ENCODE measurements around the gene AP1S1.
"Not testable (repeated sequence)": the region's sequence is repeated elsewhere in the genome, so short reads cannot be mapped to it uniquely, and the experiment has no call there.

AP1S1 gene

DNA sequence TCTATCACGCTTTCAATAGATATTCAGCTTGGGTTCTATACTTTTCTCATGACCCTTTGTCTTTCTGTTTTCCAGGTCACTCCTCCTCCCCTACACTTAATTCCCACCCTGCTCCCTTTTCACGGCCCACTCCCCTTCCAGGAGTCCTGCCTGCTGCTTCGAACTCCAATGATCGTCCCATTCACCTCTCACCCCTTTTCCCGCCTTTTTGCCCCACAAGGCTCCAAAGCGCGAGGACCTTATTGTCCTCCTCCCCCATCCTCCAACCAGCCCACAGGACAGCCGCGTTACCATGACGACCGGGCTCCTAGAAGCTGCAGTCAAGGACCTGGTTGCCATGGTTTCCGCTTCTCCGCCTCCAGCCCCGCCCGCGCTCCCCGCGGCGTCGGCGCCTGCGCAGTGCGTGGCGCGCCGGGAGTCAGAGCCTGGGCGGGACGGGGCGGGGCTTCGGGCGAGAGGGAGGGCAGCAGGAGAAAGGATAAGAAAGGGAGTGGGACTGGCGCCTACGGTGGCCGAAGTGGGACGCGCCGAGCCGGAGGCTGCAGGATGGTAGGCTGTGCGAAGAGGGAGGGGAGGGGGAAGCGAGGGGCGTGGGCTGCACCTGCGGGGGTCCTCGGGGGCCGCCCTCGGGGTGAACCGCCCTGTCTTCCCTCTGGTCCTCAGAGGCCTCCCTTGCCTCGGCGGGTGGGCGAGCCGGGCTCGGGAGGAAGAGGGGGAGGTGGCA, at the start of gene AP1S1:
AP1S1 (plus strand) TSS at position 508 of the 724 bp plus-strand sequence; CDS start at position 547, 39 bp downstream.
- peak within 1 kb of the TSS; percentile 82 for H3K4me3 Mint-ChIP-seq
- peak within 1 kb of the TSS; percentile 80 for H3K27ac Mint-ChIP-seq
- H3K36me3 Mint-ChIP-seq (ENCODE audit: low read depth), result peaks cover 26% of the 10 kb centered on the region
- DNase-seq, result peak; percentile 95
- peaks cover 11% of the 10 kb centered on the region for H3K4me1 Mint-ChIP-seq (ENCODE audit: low read depth)
- H3K9me3 Mint-ChIP-seq, result peaks cover 3% of the 10 kb centered on the region
- peaks cover 5% of the 10 kb centered on the region for H3K27me3 Mint-ChIP-seq

DNA sequence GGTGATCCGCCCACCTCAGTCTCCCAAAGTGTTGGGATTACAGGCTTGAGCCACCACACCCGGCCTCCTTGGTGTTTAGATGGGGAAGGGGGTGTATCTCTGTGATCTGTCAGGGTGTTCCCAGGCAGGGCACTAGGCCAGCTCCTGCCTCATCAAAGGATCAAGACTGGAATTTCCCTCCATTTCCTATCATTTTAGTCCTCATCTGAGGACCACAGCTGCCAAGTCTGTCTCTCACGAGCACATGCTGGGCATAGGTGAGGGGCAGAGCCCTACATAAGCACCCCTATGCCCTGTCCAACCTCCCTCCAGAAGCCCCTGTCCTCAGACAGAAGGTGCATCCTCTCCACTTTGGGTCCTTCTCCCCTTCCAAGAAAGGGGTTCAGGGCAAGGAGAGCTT, 49.5 kb upstream of the AP1S1 start:
- no peaks in the 10 kb centered on the region for H3K9me3 Mint-ChIP-seq
- H3K27ac Mint-ChIP-seq, result no peak overlapping the region
- H3K4me1 Mint-ChIP-seq (ENCODE audit: low read depth), result peaks cover 11% of the 10 kb centered on the region
- no peaks in the 10 kb centered on the region for H3K36me3 Mint-ChIP-seq (ENCODE audit: low read depth)
- peaks cover 45% of the 10 kb centered on the region for H3K27me3 Mint-ChIP-seq
- H3K4me3 Mint-ChIP-seq, result no peak overlapping the region
- no peak for DNase-seq

DNA sequence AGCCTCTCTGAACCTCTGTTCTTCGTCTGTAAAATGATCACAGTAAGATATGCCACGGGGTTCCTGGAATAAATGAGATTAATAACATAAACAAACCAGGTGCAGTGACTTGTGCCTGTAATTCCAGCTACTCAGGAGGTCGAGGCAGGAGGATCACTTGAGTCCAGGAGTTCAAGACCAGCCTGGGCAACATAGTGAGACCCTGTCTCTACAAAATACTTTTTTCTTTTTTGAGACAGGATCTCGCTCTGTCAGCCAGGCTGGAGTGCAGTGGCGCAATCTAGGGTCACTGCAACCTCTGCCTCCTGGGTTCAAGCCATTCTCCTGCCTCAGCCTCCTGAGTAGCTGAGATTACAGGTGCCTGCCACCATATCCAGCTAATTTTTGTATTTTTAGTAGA, 49.0 kb upstream of the AP1S1 start:
- not testable (repeated sequence) for H3K9me3 Mint-ChIP-seq; H3K4me3 Mint-ChIP-seq; H3K4me1 Mint-ChIP-seq (ENCODE audit: low read depth); H3K27ac Mint-ChIP-seq; DNase-seq; H3K36me3 Mint-ChIP-seq (ENCODE audit: low read depth)
- H3K27me3 Mint-ChIP-seq, result peaks cover 41% of the 10 kb centered on the region

DNA sequence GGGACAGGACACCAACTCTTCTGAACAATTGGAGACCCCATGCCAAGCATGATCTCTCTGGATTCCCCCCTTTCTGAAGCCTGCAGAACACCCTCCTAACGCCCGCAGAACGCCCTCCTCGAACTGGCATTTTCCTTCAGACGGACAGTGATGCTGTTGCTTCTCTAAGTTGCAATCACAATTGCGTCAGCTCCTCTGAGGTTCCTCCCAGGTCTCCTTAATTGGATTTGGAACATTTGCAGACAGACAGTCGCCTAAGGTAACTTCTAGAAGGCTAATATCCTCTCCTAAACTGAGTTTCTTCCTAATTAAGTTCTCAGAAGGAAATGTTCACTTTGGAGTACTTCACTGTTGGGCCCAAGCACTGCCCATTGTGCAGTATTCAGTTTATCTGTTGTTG, 47.9 kb upstream of the AP1S1 start:
- no peaks in the 10 kb centered on the region for H3K36me3 Mint-ChIP-seq (ENCODE audit: low read depth)
- peaks cover 32% of the 10 kb centered on the region for H3K27me3 Mint-ChIP-seq
- H3K27ac Mint-ChIP-seq, result no peak overlapping the region
- no peaks in the 10 kb centered on the region for H3K9me3 Mint-ChIP-seq
- H3K4me1 Mint-ChIP-seq (ENCODE audit: low read depth), result no peaks in the 10 kb centered on the region
- no peak overlapping the region for H3K4me3 Mint-ChIP-seq
- no peak for DNase-seq

DNA sequence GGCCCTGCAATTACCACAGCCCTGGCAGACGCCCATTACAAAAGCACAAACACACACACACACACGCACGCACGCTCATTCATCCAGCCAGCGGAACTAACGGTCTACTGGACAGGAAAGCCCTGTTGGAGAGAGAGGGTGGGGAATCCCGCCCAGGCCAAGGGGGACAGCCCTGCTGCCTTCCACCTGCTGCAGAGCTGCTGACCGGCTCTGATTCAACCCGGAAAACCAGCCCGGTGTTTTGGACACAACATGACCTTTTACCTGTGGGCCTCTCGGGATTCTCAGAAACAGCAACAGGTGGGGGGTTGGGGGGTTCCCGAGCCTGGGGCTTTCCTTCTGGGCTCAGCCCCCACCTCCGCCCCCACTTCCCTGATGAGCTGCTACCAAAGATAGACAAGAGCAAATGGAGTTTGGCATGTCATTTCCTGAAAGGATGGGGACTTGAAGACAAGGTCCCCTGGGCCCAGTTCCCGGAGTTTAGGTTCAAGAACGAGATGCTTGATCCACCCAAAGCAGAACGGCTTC, 45.9 kb upstream of the AP1S1 start:
- H3K4me1 Mint-ChIP-seq (ENCODE audit: low read depth), result no peaks in the 10 kb centered on the region
- no peaks in the 10 kb centered on the region for H3K9me3 Mint-ChIP-seq
- H3K4me3 Mint-ChIP-seq, result no peak overlapping the region
- H3K27me3 Mint-ChIP-seq, result peaks cover 17% of the 10 kb centered on the region
- no peak for DNase-seq
- no peaks in the 10 kb centered on the region for H3K36me3 Mint-ChIP-seq (ENCODE audit: low read depth)
- no peak overlapping the region for H3K27ac Mint-ChIP-seq

DNA sequence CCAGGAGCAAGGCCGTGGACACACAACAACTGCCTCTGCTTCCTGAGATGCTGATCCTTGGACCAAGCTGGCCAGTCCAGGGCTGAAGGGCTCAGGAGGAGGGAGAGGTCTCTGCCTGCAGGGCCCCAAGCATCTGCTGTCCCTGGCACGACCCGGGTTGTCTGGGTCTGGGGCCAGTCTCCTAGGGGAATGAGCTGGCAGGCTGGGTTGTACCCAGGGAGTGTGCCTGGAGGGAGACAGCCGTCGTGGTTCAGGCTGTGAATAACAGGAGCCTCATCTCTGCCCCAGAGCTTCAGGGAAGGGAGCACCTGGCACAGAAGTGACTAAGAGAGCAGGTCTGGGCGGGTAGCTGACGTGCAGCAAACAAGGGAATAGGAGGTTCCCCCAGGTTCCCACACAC, 45.3 kb upstream of the AP1S1 start:
- Mint-ChIP-seq H3K27ac (no peak overlapping the region), H3K27me3 (peaks cover 13% of the 10 kb centered on the region), H3K4me1 (ENCODE audit: low read depth) (no peaks in the 10 kb centered on the region), H3K9me3 (no peaks in the 10 kb centered on the region), H3K4me3 (no peak overlapping the region), H3K36me3 (ENCODE audit: low read depth) (no peaks in the 10 kb centered on the region)
- no peak for DNase-seq

DNA sequence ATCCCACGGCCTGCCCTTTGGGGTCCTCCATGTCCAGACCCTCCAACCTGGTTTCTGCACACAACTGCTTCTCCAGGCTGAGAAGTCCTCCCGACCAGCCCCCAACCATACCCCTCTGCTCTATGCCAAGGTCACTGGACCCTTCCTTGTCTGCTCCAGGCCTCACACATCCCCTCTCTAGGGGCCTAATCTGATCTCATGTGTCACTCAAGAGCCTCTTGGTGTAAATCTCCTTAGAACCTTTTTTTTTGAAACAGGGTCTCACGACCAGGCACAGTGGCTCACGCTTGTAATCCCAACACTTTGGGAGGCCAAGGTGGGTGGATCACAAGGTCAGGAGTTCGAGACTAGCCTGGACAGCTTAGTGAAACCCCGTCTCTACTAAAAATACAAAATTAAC, 44.9 kb upstream of the AP1S1 start:
- no peak overlapping the region for H3K4me3 Mint-ChIP-seq
- no peaks in the 10 kb centered on the region for H3K4me1 Mint-ChIP-seq (ENCODE audit: low read depth)
- H3K9me3 Mint-ChIP-seq, result no peaks in the 10 kb centered on the region
- DNase-seq, result no peak
- peaks cover 10% of the 10 kb centered on the region for H3K27me3 Mint-ChIP-seq
- no peaks in the 10 kb centered on the region for H3K36me3 Mint-ChIP-seq (ENCODE audit: low read depth)
- H3K27ac Mint-ChIP-seq, result no peak overlapping the region

DNA sequence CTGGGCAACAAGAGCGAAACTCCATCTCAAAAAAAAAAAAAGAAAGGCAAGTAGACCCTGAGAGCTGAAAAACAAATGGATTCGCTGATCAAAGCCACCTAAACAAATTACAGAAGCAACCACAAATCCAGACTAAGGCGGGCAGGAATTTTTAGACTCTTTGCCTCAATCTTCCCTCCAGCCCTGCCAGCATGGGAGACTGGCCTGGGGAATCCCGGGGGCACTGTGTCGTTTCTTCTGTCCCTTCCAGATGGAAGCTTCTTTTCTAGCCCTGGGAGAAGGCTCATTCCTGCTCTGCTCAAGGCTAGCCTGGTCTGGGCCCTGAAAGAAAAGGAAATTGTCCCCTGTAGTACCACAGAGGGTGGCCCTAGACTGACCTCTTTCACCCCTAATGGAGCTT, 43.0 kb upstream of the AP1S1 start:
- no peak for DNase-seq
- H3K4me3 Mint-ChIP-seq, result no peak overlapping the region
- peaks cover 3% of the 10 kb centered on the region for H3K27me3 Mint-ChIP-seq
- no peaks in the 10 kb centered on the region for H3K4me1 Mint-ChIP-seq (ENCODE audit: low read depth)
- no peak overlapping the region for H3K27ac Mint-ChIP-seq
- no peaks in the 10 kb centered on the region for H3K9me3 Mint-ChIP-seq
- H3K36me3 Mint-ChIP-seq (ENCODE audit: low read depth), result no peaks in the 10 kb centered on the region

DNA sequence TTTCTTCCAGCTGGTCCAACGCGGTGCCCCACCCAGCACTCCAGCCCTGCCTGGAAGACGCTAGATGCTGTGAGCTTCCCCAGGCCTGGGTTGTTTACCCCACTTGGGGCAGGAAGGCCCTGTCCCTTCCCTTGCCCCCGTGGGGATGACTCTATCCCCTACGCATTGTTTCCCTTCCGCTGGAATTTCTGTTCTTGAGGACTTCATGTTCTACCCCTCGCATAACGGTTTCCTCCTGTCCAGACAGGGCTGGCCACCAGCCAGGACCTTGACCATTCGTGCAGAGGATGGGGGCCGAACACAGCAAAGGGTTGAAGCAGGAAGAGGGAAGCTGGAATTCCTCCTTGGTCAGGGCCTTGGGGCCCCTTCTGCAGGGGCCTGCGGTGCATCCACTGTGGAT, 42.0 kb upstream of the AP1S1 start:
- Mint-ChIP-seq H3K9me3 (no peaks in the 10 kb centered on the region), H3K27me3 (peaks cover 7% of the 10 kb centered on the region), H3K4me3 (no peak overlapping the region), H3K27ac (no peak overlapping the region), H3K4me1 (ENCODE audit: low read depth) (no peaks in the 10 kb centered on the region), H3K36me3 (ENCODE audit: low read depth) (no peaks in the 10 kb centered on the region)
- no peak for DNase-seq

DNA sequence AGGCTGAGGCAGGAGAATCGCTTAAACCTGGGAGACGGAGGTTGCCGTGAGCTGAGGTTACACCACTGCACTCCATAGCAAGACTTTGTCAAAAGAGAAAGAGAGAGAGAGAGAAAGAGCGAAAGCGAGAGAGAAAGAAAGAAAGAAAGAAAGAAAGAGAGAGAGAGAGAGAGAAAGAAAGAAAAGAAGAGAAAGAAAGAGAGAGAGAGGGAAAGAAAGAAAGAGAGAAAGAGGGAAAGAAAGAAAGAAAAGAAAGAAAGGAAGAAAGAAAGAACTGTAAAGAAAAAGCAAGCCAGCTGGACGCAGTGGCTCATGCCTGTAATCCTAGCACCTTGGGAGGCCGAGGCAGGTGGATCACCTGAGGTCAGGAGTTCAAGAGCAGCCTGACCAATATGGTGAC, 41.1 kb upstream of the AP1S1 start:
- not testable (repeated sequence) for H3K9me3 Mint-ChIP-seq; H3K36me3 Mint-ChIP-seq (ENCODE audit: low read depth); DNase-seq; H3K4me1 Mint-ChIP-seq (ENCODE audit: low read depth); H3K27ac Mint-ChIP-seq; H3K4me3 Mint-ChIP-seq
- peaks cover 11% of the 10 kb centered on the region for H3K27me3 Mint-ChIP-seq

DNA sequence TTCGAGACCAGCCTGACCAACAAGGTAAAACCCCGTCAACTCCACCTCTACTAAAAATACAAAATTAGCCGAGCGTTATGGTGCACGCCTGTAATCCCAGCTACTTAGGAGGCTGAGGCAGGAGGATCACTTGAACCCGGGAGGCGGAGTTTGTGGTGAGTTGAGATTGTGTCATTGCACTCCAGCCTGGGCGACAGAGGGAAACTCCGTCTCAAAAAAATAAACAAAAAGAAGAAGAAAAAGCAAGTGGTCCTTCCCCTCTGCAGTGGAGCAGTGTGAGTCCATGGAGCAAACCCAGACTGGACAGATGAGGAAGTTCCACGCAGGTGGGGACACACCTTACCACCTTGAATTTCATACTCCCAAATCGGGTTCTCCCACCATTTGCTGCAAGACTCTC, 40.4 kb upstream of the AP1S1 start:
- H3K27me3 Mint-ChIP-seq, result peaks cover 12% of the 10 kb centered on the region
- no peaks in the 10 kb centered on the region for H3K9me3 Mint-ChIP-seq
- H3K36me3 Mint-ChIP-seq (ENCODE audit: low read depth), result no peaks in the 10 kb centered on the region
- H3K27ac Mint-ChIP-seq, result no peak overlapping the region
- H3K4me1 Mint-ChIP-seq (ENCODE audit: low read depth), result no peaks in the 10 kb centered on the region
- H3K4me3 Mint-ChIP-seq, result no peak overlapping the region
- DNase-seq, result no peak

DNA sequence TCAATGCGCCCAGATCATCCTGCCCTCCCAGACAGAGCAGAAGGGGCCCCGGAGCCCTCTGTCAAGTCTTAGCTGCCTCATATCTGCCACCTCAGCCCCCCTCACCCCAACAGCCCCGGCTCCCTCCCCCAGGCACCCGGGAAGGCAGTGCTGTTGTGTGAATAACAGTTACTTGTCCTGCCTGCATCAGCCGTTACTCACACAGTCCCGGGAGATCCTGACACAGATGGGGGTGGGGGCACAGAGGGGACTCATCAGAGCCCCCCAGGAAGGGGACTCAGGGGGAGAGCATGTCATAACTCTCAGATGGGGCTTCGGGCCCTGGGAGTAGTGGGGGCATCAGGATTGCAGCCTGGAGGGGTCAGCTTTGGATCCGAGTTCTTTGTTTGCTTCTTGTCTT, 39.8 kb upstream of the AP1S1 start:
- H3K4me1 Mint-ChIP-seq (ENCODE audit: low read depth), result no peaks in the 10 kb centered on the region

DNA sequence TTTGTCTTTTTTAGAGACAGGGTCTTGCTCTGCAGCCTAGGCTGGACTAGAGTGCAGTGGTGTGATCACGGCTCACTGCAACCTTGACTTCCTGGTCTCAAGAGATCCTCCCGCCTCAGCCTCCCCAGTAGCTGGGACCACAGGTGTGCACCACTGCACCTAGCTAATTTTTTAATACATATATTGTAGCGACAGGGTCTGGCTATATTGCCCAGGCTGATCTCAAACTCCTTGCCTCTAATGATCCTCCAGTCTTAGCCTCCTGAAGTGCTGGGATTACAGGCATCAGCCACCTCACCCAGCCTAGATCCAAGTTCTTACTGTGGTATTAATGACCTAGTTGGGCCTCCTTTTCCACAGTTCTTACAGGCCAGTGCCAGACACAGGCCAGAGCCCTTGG, 39.1 kb upstream of the AP1S1 start:
- no peaks in the 10 kb centered on the region for H3K4me1 Mint-ChIP-seq (ENCODE audit: low read depth)
- H3K4me3 Mint-ChIP-seq, result no peak overlapping the region
- DNase-seq, result no peak
- H3K27ac Mint-ChIP-seq, result no peak overlapping the region
- H3K27me3 Mint-ChIP-seq, result peaks cover 23% of the 10 kb centered on the region
- no peaks in the 10 kb centered on the region for H3K9me3 Mint-ChIP-seq
- H3K36me3 Mint-ChIP-seq (ENCODE audit: low read depth), result no peaks in the 10 kb centered on the region

More for the DNA sequence above, 39.8 kb upstream of the AP1S1 start:
- Mint-ChIP-seq H3K27me3 (peaks cover 16% of the 10 kb centered on the region), H3K4me3 (no peak overlapping the region), H3K27ac (no peak overlapping the region), H3K9me3 (no peaks in the 10 kb centered on the region), H3K36me3 (ENCODE audit: low read depth) (no peaks in the 10 kb centered on the region)
- DNase-seq, result no peak

DNA sequence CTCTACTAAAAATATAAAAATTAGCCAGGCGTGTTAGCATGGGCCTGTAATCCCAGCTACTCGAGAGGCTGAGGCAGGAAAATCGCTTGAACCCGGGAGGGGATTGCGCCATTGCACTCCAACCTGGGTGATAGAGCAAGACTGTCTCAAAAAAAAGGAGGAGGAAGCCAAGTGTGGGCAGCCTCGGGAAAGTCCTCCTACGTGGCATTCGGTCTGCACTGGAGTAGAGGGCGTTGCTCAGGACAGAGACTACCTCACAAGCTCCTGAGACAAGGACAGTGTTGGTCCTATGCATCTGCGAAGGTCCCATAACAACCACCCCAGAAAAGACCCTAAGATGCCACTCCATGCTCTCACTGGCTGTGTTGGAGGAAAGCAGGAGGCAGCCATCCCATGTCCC, 37.4 kb upstream of the AP1S1 start:
- Mint-ChIP-seq H3K4me3 (no peak overlapping the region), H3K4me1 (ENCODE audit: low read depth) (peaks cover 1% of the 10 kb centered on the region), H3K9me3 (no peaks in the 10 kb centered on the region), H3K27ac (no peak overlapping the region), H3K36me3 (ENCODE audit: low read depth) (no peaks in the 10 kb centered on the region), H3K27me3 (peaks cover 34% of the 10 kb centered on the region)
- no peak for DNase-seq

DNA sequence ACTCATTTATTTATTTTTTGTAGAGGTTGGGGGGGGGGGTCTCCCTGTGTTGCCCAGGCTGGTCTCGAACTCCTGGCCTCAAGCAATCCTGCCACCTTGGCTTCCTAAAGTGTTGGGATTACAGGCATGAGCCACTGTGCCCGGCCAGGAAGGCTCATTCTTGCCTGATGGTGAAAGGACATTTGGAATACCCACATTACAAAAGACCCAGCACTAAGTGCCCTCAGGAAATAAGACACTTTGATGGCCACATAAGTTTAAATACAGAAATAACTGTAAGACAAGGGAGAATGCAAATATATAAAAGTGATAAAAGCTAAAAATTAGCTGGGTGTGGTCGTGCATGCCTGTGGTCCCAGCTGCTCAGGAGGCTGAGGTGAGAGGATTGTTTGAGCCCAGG, 35.4 kb upstream of the AP1S1 start:
- Mint-ChIP-seq H3K4me3 (no peak overlapping the region), H3K27me3 (peaks cover 52% of the 10 kb centered on the region)

DNA sequence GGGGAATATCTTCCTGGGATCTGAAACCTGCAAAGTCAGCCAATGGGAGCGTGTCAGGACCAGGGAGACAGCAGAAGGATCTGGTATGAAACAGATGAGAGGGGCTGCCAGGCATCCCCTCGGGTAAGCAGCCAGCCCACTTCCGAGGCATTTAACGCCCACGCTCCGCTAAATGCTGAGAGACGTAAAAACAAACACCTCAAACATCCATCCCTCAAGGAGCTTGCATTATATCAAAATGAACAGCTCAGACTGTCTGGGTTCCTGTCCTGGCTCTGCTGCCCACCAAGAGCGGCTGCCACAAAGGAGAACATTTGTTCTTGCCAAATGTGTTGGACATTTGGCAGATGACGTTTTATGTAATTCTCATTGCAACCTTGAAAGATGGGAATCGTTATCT, 34.4 kb upstream of the AP1S1 start:
- H3K27me3 Mint-ChIP-seq, result peaks cover 57% of the 10 kb centered on the region
- no peaks in the 10 kb centered on the region for H3K9me3 Mint-ChIP-seq
- no peak for DNase-seq
- H3K4me1 Mint-ChIP-seq (ENCODE audit: low read depth), result peaks cover 14% of the 10 kb centered on the region
- H3K4me3 Mint-ChIP-seq, result no peak overlapping the region
- H3K36me3 Mint-ChIP-seq (ENCODE audit: low read depth), result no peaks in the 10 kb centered on the region
- no peak overlapping the region for H3K27ac Mint-ChIP-seq

More for the DNA sequence above, 35.4 kb upstream of the AP1S1 start:
- Mint-ChIP-seq H3K36me3 (ENCODE audit: low read depth) (no peaks in the 10 kb centered on the region), H3K27ac (no peak overlapping the region), H3K4me1 (ENCODE audit: low read depth) (peaks cover 9% of the 10 kb centered on the region), H3K9me3 (no peaks in the 10 kb centered on the region)
- no peak for DNase-seq

Data from activated T-cell treated with anti-CD3 and anti-CD28 coated beads, Interleukin-2, amount 50 U/mL, for 24 hours (primary cell).